Keratinocyte (primary cell): ENCODE results near the gene LRGUK. TPM values are rescaled to one million over a fixed set of nuclear protein-coding genes. Genes with fewer than 3 reads are reported as not detected.

ENCODE experiments used
- DNase-seq: peaks from one replicate; pipeline ENCODE4 v3.0.0-alpha.2; 2011; ENCODE audit warnings: low read depth, missing footprints, low spot score
- FAIRE-seq: peaks from 2 replicates; lab custom pipeline; 2011; peaks lifted over from hg19 to GRCh38; lab: Jason Lieb, UNC
- H2AFZ ChIP-seq: 2 replicates; pipeline ENCODE4 v1.6.0; 2012; ENCODE audit warnings: low read length, control low read depth, inconsistent platforms; ENCODE audit not compliant: control insufficient read depth
- H3K27ac ChIP-seq: 2 replicates; pipeline ENCODE4 v1.5.1; 2011; ENCODE audit warnings: low read length; ENCODE audit not compliant: control insufficient read depth, insufficient read depth
- H3K27me3 ChIP-seq: 3 replicates; pipeline ENCODE4 v1.6.0; 2011; ENCODE audit warnings: low read length; ENCODE audit not compliant: control insufficient read depth, insufficient read depth; ENCODE audit errors: extremely low read depth
- H3K36me3 ChIP-seq, 2 experiments: 2 replicates in 1 of 2; 3 replicates in 1 of 2; pipeline ENCODE4 v1.5.1; 2011; ENCODE audit warnings: low read length in 2 of 2, mild to moderate bottlenecking in 1 of 2; ENCODE audit not compliant: control insufficient read depth in 2 of 2, insufficient read depth in 2 of 2; ENCODE audit errors: extremely low read depth in 1 of 2
- H3K4me1 ChIP-seq: 3 replicates; pipeline ENCODE4 v1.5.1; 2011; ENCODE audit warnings: low read length; ENCODE audit not compliant: control insufficient read depth, insufficient read depth; ENCODE audit errors: extremely low read depth
- H3K4me2 ChIP-seq: 3 replicates; pipeline ENCODE4 v1.6.0; 2011; ENCODE audit warnings: low read depth, low read length; ENCODE audit not compliant: control insufficient read depth, insufficient read depth; ENCODE audit errors: extremely low read depth
- H3K4me3 ChIP-seq, 3 experiments: fragments of 200-600 bp in 1 of 3; sonication (generic) in 1 of 3; 2 replicates in 2 of 3; 3 replicates in 1 of 3; pipeline ENCODE4 v1.5.1; 2011 to 2016; ENCODE audit warnings: low read length in 3 of 3, mild to moderate bottlenecking in 3 of 3, control low read depth in 2 of 3, inconsistent platforms in 1 of 3, low read depth in 1 of 3, mixed read lengths in 1 of 3, mixed run types in 1 of 3, moderate library complexity in 1 of 3; ENCODE audit not compliant: control insufficient read depth in 2 of 3, insufficient read depth in 2 of 3; ENCODE audit errors: extremely low read depth in 1 of 3
- H3K79me2 ChIP-seq: 2 replicates; pipeline ENCODE4 v1.6.0; 2012; ENCODE audit warnings: low read length; ENCODE audit not compliant: control insufficient read depth, insufficient read depth
- H3K9ac ChIP-seq: 3 replicates; pipeline ENCODE4 v1.6.0; 2011; ENCODE audit warnings: low read length; ENCODE audit not compliant: control insufficient read depth, insufficient read depth; ENCODE audit errors: extremely low read depth
- H3K9me1 ChIP-seq: 3 replicates; pipeline ENCODE4 v1.6.0; 2011; ENCODE audit warnings: low read length; ENCODE audit not compliant: control insufficient read depth, insufficient read depth; ENCODE audit errors: extremely low read depth
- H3K9me3 ChIP-seq: 2 replicates; pipeline ENCODE4 v1.5.1; 2012; ENCODE audit warnings: low read depth, low read length; ENCODE audit not compliant: control insufficient read depth
- H4K20me1 ChIP-seq: 3 replicates; pipeline ENCODE4 v1.6.0; 2011; ENCODE audit warnings: low read length; ENCODE audit not compliant: control insufficient read depth, insufficient read depth; ENCODE audit errors: extremely low read depth
- EZH2 ChIP-seq: IDR thresholded peaks from one replicate; pipeline ENCODE4 v1.6.1; 2012; ENCODE audit warnings: inconsistent platforms, mild to moderate bottlenecking, low read length, moderate library complexity
- dilution Hi-C: fragments of 300-500 bp; cut with MboI; formaldehyde crosslinking; loops from one replicate; pipeline ENCODE4 v1.7.0; 2020; ENCODE audit warnings: low sequenced_read_pairs; ENCODE audit not compliant: extremely low pct_ligation_motif_present
- polyA plus RNA-seq, 5 experiments: library from polyadenylated mRNA; depleted of rRNA in 3 of 5; stranded (reverse) in 3 of 5; stranded (forward) in 1 of 5; unstranded in 1 of 5; fragments of >200 nt; gene quantifications; 1 replicate in 1 of 5; 2 replicates in 3 of 5; 3 replicates in 1 of 5; pipeline versions ENCODE4 v1.2.1 to v1.2.3, GENCODE V29; 2011 to 2012; ENCODE audit warnings: missing spikeins in 2 of 5, low read depth in 1 of 5, low replicate concordance in 1 of 5
- TF ChIP-seq, protein P1 (sequence below), 3 experiments: IDR thresholded peaks in 1 of 3; conservative IDR thresholded peaks in 1 of 3; optimal IDR thresholded peaks in 1 of 3; 2 replicates in 2 of 3; 3 replicates in 1 of 3; pipeline versions ENCODE3 to v1.5.1; 2011; ENCODE audit warnings: low read length in 3 of 3, mild to moderate bottlenecking in 3 of 3, moderate library complexity in 2 of 3, control low read depth in 1 of 3, inconsistent platforms in 1 of 3; ENCODE audit not compliant: insufficient read depth in 2 of 3; ENCODE audit errors: extremely low read depth in 1 of 3

The LRGUK gene
- polyA plus RNA-seq, 1 donor (not counting 4 experiments of a cell fraction or from before 2014, with no cell fraction given), result 0.50 TPM

DNA sequence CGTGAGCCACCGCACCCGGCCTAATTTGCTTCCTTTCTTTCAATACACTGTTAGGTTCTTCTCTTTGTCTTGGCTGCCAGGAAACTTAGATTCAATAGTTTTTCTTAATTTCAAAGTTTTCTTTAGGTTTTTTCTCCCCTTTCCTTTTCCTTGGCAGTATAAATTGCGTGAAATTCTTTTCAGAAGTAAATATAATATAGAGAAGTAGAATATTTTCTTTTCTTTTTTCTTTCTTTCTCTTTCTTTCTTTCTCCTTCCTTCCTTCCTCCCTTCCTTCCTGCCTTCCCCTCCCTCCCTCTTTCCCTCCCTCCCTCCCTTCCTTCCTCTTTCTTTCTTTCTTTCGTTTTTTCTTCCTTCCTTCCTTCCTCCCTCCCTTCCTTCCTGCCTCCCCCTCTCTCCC is 1.7 kb downstream of the LRGUK start:
- FAIRE-seq (no peak), DNase-seq (no peak)
- Histone ChIP-seq H3K27me3 (no peaks in the 10 kb centered on the region), H3K9ac (no peak overlapping the region), H3K4me2 (no peak overlapping the region), H3K9me3 (no peaks in the 10 kb centered on the region), H3K9me1 (no peaks in the 10 kb centered on the region), H3K36me3 (no peaks in the 10 kb centered on the region), H3K79me2 (no peaks in the 10 kb centered on the region), H3K27ac (no peak overlapping the region), H3K4me3 (no peak overlapping the region), H3K4me1 (peaks cover 5% of the 10 kb centered on the region), H4K20me1 (no peaks in the 10 kb centered on the region), H2AFZ (no peak overlapping the region)
- dilution Hi-C loops, result no loop called here
- TF ChIP-seq, protein P1, sequence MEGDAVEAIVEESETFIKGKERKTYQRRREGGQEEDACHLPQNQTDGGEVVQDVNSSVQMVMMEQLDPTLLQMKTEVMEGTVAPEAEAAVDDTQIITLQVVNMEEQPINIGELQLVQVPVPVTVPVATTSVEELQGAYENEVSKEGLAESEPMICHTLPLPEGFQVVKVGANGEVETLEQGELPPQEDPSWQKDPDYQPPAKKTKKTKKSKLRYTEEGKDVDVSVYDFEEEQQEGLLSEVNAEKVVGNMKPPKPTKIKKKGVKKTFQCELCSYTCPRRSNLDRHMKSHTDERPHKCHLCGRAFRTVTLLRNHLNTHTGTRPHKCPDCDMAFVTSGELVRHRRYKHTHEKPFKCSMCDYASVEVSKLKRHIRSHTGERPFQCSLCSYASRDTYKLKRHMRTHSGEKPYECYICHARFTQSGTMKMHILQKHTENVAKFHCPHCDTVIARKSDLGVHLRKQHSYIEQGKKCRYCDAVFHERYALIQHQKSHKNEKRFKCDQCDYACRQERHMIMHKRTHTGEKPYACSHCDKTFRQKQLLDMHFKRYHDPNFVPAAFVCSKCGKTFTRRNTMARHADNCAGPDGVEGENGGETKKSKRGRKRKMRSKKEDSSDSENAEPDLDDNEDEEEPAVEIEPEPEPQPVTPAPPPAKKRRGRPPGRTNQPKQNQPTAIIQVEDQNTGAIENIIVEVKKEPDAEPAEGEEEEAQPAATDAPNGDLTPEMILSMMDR (optimal IDR thresholded peaks at IDR 0.05 in 1 of 3, IDR thresholded peaks at IDR 0.05 in 1 of 3, conservative IDR thresholded peaks at IDR 0.05 in 1 of 3; ENCODE audit: extremely low read depth in 1 of 3, insufficient read depth in 2 of 3, low read length in 3 of 3), result no peak
- no peak for TF ChIP-seq EZH2

DNA sequence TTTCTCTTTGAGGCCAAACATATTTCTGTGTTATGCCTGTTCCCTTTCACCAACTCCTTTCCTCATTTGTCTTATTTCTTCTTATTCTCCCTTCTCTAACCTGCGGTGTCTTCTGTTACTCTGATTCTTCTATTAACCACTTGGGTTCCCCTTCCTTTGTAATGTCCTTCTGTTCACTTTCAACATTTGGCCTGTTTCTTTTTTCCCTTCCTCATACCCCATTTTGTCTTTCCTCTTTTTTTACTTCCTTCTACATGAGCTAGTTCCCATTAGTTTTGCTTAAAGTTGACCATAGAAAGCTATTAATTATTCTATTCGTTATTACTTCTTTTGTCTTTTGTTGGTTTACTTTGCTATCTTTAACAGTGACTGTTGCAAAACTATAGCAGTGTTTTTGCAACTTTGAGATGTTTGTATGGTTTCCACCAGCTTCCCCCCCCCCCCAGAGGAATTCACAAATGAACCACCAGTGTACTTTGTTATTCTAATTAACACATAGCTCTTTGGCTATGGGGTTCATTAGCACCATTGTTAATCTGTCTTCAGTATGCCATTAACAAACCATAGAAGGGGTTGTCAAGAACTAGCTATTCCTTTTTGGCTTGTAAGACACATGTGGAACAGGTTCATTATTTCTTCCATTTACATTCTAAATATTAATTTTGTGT is 2.9 kb downstream of the LRGUK start:
- Histone ChIP-seq H2AFZ (no peak overlapping the region), H4K20me1 (no peaks in the 10 kb centered on the region), H3K9me3 (no peaks in the 10 kb centered on the region), H3K9ac (no peak overlapping the region), H3K27me3 (no peaks in the 10 kb centered on the region), H3K4me1 (peaks cover 5% of the 10 kb centered on the region), H3K4me3 (no peak overlapping the region), H3K4me2 (no peak overlapping the region), H3K27ac (no peak overlapping the region), H3K36me3 (no peaks in the 10 kb centered on the region), H3K9me1 (no peaks in the 10 kb centered on the region), H3K79me2 (no peaks in the 10 kb centered on the region)
- DNase-seq (no peak), FAIRE-seq (no peak)
- dilution Hi-C loops, result no loop called here
- no peak for TF ChIP-seq EZH2
- TF ChIP-seq, protein P1 (optimal IDR thresholded peaks at IDR 0.05 in 1 of 3, IDR thresholded peaks at IDR 0.05 in 1 of 3, conservative IDR thresholded peaks at IDR 0.05 in 1 of 3; ENCODE audit: extremely low read depth in 1 of 3, insufficient read depth in 2 of 3, low read length in 3 of 3), result no peak
